Caco-2 (cell line): ENCODE data around the gene RASGRF1. TPM values are rescaled to one million over a fixed set of nuclear protein-coding genes. Genes with fewer than 3 reads are reported as not detected.

Experiments used
- BruUV-seq: library from RNA; stranded (reverse); fragments of 400-500 nt; replicated peaks from 2 replicates; lab custom pipeline; 2021; lab: Mats Ljungman, UMichigan
- CTCF ChIA-PET: fragments of 300-600 bp; sonication (Branson Sonifier 250); formaldehyde crosslinking; loops from one replicate; lab custom pipeline; 2022; ENCODE audit warnings: antibody characterized with exemption; lab: Charles Lee
- POLR2A ChIA-PET: fragments of 300-600 bp; sonication (Branson Sonifier 250); formaldehyde crosslinking; loops from one replicate; lab custom pipeline; 2022; ENCODE audit warnings: antibody characterized with exemption; lab: Charles Lee
- DNase-seq, 2 experiments: peaks; one replicate each; pipeline versions ENCODE4 v3.0.0 to v3.0.0-alpha.2; 2020 to 2022
- H3K27me3 ChIP-seq: replicated peaks from 2 replicates; pipeline ENCODE4 v1.6.0; 2011; ENCODE audit warnings: low read length; ENCODE audit not compliant: control insufficient read depth, insufficient read depth
- H3K36me3 ChIP-seq: 2 replicates; pipeline ENCODE4 v1.5.1; 2011; ENCODE audit warnings: low read length; ENCODE audit not compliant: control insufficient read depth, insufficient read depth
- H3K4me1 ChIP-seq: fragments of 250-450 bp; sonication (Bioruptor Pico); 2 replicates; pipeline ENCODE4 v1.5.1; 2020; ENCODE audit warnings: mild to moderate bottlenecking
- H3K4me3 ChIP-seq: 2 replicates; pipeline ENCODE4 v1.5.1; 2011; ENCODE audit warnings: low read depth, mild to moderate bottlenecking, control low read depth, low read length
- H3K9me3 ChIP-seq: fragments of 250-450 bp; sonication (Bioruptor Pico); 2 replicates; pipeline ENCODE4 v1.5.1; 2020; ENCODE audit warnings: mild to moderate bottlenecking, moderate library complexity
- H3K27ac Mint-ChIP-seq: one replicate; pipeline ENCODE4 v1.8.0; 2022; ENCODE audit warnings: mixed read lengths; ENCODE audit not compliant: unreplicated experiment
- H3K27me3 Mint-ChIP-seq: one replicate; pipeline ENCODE4 v1.8.0; 2022; ENCODE audit warnings: mixed read lengths; ENCODE audit not compliant: insufficient read depth, unreplicated experiment
- H3K36me3 Mint-ChIP-seq: one replicate; pipeline ENCODE4 v1.8.0; 2022; ENCODE audit warnings: mild to moderate bottlenecking, mixed read lengths; ENCODE audit not compliant: insufficient read depth, unreplicated experiment
- H3K4me1 Mint-ChIP-seq: one replicate; pipeline ENCODE4 v1.8.0; 2022; ENCODE audit warnings: low read depth, mixed read lengths; ENCODE audit not compliant: unreplicated experiment
- H3K4me3 Mint-ChIP-seq: one replicate; pipeline ENCODE4 v1.8.0; 2022; ENCODE audit warnings: mild to moderate bottlenecking, moderate library complexity, mixed read lengths; ENCODE audit not compliant: unreplicated experiment
- H3K9me3 Mint-ChIP-seq: one replicate; pipeline ENCODE4 v1.8.0; 2022; ENCODE audit warnings: mixed read lengths; ENCODE audit not compliant: unreplicated experiment
- intact Hi-C: fragments of 100-400 bp; cut with micrococcal nuclease; formaldehyde crosslinking; loops from one replicate; pipeline ENCODE4 v1.10.0; 2022; ENCODE audit not compliant: unreplicated experiment
- total RNA-seq: library from RNA; stranded (reverse); gene quantifications from 2 replicates; pipeline ENCODE4 v1.2.3, GENCODE V29; 2022
- TF ChIP-seq, protein P1 (sequence below), 2 experiments: fragments of 200-600 bp in 1 of 2; IDR thresholded peaks; 1 replicate in 1 of 2; 2 replicates in 1 of 2; pipeline versions ENCODE4 v1.5.1 to v1.8.0; 2011 to 2022; ENCODE audit warnings: antibody characterized with exemption in 1 of 2, control low read depth in 1 of 2, inconsistent platforms in 1 of 2, low read depth in 1 of 2, low read length in 1 of 2, mild to moderate bottlenecking in 1 of 2, moderate library complexity in 1 of 2; ENCODE audit not compliant: insufficient read depth in 1 of 2, severe bottlenecking in 1 of 2, unreplicated experiment in 1 of 2

RASGRF1 gene
- total RNA-seq, 1 experiment from 2014 or later: 0.57 TPM

DNA sequence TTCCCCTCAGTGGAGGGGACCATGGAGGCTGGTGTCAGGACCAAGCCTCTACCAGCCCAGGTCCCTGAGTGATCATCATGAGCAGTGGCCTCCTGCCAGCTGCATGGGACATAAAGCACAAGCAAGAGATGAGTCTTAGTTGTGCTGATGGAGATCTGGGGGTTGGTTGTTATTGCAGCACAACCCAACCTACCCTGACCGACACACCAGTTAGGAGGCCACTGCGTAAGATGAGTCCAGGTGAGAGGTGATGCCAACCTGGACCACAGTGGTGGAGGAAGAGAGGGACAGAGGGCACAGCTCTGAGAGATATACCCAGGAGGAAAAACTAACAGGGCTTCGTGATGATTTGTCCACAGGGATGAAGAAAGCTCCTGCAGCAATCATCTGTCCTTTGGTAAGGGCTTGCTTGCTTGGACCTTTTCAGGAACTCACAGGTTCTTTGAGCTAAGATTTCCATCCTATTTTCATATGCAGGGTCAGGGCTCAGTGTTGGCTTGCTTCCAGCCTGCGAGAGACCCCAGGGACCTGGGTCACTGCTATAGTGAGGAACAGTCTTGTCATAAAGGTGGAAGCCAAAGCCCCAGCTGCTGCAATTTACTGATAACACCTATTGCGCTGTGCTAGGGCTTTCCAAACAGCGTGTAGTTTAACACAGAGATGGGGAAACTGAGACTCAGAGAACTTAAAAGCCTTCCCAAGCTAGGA is 8.1 kb downstream of the RASGRF1 start:
- H3K9me3 Mint-ChIP-seq: no peaks in the 10 kb centered on the region
- no peak for DNase-seq
- ChIA-PET CTCF (no interaction called here), POLR2A (no interaction called here)
- no TSS peak for BruUV-seq
- no peak overlapping the region for H3K27ac Mint-ChIP-seq
- no peaks in the 10 kb centered on the region for H3K36me3 Mint-ChIP-seq
- H3K36me3 ChIP-seq: no peaks in the 10 kb centered on the region
- intact Hi-C loops: no loop called here
- peaks cover 13% of the 10 kb centered on the region for H3K27me3 Mint-ChIP-seq
- H3K9me3 ChIP-seq: no peaks in the 10 kb centered on the region
- TF ChIP-seq, protein P1, sequence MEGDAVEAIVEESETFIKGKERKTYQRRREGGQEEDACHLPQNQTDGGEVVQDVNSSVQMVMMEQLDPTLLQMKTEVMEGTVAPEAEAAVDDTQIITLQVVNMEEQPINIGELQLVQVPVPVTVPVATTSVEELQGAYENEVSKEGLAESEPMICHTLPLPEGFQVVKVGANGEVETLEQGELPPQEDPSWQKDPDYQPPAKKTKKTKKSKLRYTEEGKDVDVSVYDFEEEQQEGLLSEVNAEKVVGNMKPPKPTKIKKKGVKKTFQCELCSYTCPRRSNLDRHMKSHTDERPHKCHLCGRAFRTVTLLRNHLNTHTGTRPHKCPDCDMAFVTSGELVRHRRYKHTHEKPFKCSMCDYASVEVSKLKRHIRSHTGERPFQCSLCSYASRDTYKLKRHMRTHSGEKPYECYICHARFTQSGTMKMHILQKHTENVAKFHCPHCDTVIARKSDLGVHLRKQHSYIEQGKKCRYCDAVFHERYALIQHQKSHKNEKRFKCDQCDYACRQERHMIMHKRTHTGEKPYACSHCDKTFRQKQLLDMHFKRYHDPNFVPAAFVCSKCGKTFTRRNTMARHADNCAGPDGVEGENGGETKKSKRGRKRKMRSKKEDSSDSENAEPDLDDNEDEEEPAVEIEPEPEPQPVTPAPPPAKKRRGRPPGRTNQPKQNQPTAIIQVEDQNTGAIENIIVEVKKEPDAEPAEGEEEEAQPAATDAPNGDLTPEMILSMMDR (IDR thresholded peaks at IDR 0.05; ENCODE audit: insufficient read depth in 1 of 2, low read depth in 1 of 2, low read length in 1 of 2, severe bottlenecking in 1 of 2, unreplicated experiment in 1 of 2): no peak
- no peaks in the 10 kb centered on the region for H3K4me1 Mint-ChIP-seq
- H3K4me3 ChIP-seq: no peak overlapping the region
- no peak overlapping the region for H3K4me3 Mint-ChIP-seq
- no peaks in the 10 kb centered on the region for H3K4me1 ChIP-seq
- no peaks in the 10 kb centered on the region for H3K27me3 ChIP-seq

DNA sequence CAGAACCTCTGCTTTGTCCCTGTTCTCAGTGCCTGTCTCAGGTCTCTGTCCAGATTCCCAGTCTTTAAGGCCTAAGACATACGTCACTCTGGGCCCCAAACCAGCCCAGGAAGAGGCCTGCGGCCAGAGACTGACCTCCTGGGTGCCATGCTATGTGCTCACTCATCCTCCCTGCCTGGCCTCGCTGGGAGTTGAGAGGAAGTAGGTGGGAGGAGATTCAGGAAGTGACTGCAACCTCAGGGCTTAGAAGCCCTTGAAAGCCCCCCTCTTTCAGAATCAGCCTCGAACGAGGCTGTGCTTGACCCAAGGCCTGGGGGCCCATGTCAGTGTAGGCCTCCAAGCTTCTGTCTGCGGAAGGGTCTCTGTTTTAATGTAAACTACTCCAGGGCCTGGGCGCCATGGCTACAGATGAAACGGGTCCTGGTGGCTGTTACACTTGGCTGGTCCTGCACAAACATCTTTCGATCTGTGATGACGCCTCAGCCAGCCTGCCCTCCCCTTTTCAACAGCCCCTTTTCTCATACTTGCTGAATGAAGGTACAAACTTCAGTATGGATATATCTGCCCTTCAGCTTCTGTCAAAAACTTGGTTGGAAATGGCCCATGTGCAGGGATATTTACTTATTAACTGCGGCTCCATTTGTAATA is 11.7 kb downstream of the RASGRF1 start:
- Mint-ChIP-seq H3K27ac (peak overlapping the region; percentile 12), H3K36me3 (no peaks in the 10 kb centered on the region), H3K9me3 (no peaks in the 10 kb centered on the region), H3K27me3 (no peaks in the 10 kb centered on the region), H3K4me1 (no peaks in the 10 kb centered on the region), H3K4me3 (no peak overlapping the region)
- CTCF ChIA-PET: no interaction called here
- intact Hi-C loops: no loop called here
- H3K4me1 ChIP-seq: no peaks in the 10 kb centered on the region
- TF ChIP-seq, protein P1 (IDR thresholded peaks at IDR 0.05; ENCODE audit: insufficient read depth in 1 of 2, low read depth in 1 of 2, low read length in 1 of 2, severe bottlenecking in 1 of 2, unreplicated experiment in 1 of 2): no peak
- H3K4me3 ChIP-seq: no peak overlapping the region
- H3K9me3 ChIP-seq: no peaks in the 10 kb centered on the region
- DNase-seq: no peak
- BruUV-seq: no TSS peak
- POLR2A ChIA-PET: no interaction called here
- no peaks in the 10 kb centered on the region for H3K36me3 ChIP-seq
- H3K27me3 ChIP-seq: no peaks in the 10 kb centered on the region

DNA sequence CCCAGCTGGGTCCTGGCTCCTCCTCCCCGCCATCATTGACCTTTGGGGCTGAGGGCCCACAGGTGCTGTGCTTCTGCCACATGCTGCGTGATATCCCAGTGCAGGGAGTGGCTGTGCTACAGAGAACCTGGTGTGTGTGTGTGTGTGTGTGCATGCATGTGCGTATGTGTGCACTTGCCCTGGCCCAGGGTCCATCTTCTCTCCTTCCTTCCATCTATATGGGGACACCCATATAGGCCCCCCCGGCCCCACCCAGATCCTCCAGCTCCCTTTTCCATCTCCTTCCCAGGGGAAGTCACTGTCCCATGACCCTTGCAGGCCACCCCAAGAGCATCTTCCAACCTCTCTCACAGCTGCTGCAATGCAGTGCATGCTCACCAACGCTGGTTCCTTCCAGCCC is 12.6 kb downstream of the RASGRF1 start:
- TF ChIP-seq, protein P1 (IDR thresholded peaks at IDR 0.05; ENCODE audit: insufficient read depth in 1 of 2, low read depth in 1 of 2, low read length in 1 of 2, severe bottlenecking in 1 of 2, unreplicated experiment in 1 of 2): no peak
- H3K27ac Mint-ChIP-seq: no peak overlapping the region
- CTCF ChIA-PET: interaction anchor here (0.6 kb wide), 1 partner anchor 170 kb away, joined by 8 read pairs; no protein-coding TSS in a partner anchor
- Histone ChIP-seq H3K36me3 (no peaks in the 10 kb centered on the region), H3K4me1 (no peaks in the 10 kb centered on the region), H3K9me3 (no peaks in the 10 kb centered on the region), H3K4me3 (no peak overlapping the region), H3K27me3 (no peaks in the 10 kb centered on the region)
- BruUV-seq: no TSS peak
- H3K4me1 Mint-ChIP-seq: no peaks in the 10 kb centered on the region
- H3K36me3 Mint-ChIP-seq: no peaks in the 10 kb centered on the region
- POLR2A ChIA-PET: no interaction called here
- intact Hi-C loops: no loop called here
- no peak overlapping the region for H3K4me3 Mint-ChIP-seq
- H3K9me3 Mint-ChIP-seq: no peaks in the 10 kb centered on the region
- no peak for DNase-seq
- H3K27me3 Mint-ChIP-seq: no peaks in the 10 kb centered on the region
